GM10266 (cell line): ENCODE data around the gene ALPK3.

Experiments
- DNase-seq: peaks from one replicate; pipeline ENCODE4 v3.0.0; 2012; ENCODE audit errors: extremely low spot score
- CTCF ChIP-seq: IDR thresholded peaks from 2 replicates; pipeline ENCODE4 v1.5.1; 2012; ENCODE audit warnings: mild to moderate bottlenecking, low read depth; ENCODE audit not compliant: control insufficient read depth, insufficient read depth; ENCODE audit errors: missing control alignments

The ALPK3 gene

GRCh38 chr15:84798436-84798946 is 18.7 kb upstream of the ALPK3 start:
- TF ChIP-seq CTCF: no peak
- DNase-seq: no peak

GRCh38 chr15:84799511-84800187 is 17.5 kb upstream of the ALPK3 start:
- no peak for TF ChIP-seq CTCF
- DNase-seq: no peak

- DNase-seq: no peak
- TF ChIP-seq CTCF: no peak
Observed at GRCh38 chr15:84800365-84800806, 16.8 kb upstream of the ALPK3 start.

GRCh38 chr15:84804005-84804900 is 12.9 kb upstream of the ALPK3 start:
- no peak for DNase-seq
- TF ChIP-seq CTCF: no peak

GRCh38 chr15:84805221-84805620 is 11.9 kb upstream of the ALPK3 start:
- TF ChIP-seq CTCF: no peak
- DNase-seq: no peak

- no peak for TF ChIP-seq CTCF
- DNase-seq: no peak
Observed at GRCh38 chr15:84807228-84807627, 9.9 kb upstream of the ALPK3 start.
